ENCODE results near the gene BRWD1.

BRWD1 gene

DNA sequence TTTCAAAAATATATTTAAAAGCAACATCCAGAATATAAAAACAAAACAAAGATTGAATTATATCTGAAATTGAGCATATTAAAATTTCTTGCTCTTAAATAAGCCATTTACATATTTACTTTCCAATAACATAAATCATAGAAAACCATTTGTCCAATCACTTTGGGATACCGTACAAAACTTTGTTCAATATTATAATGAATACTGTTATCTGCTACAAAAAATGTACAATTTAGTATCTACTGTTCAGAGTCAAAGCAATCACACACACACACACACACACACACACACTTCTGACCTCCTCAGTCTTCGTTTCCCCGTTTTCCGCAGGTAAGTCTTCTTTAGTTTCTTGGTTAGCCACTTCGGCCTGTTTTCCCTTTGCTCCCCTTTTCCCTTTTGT, 31.4 kb upstream of the BRWD1 start:
- H3K27me3 ChIP-seq (ENCODE audit: low read length): no peaks in the 10 kb centered on the region
- peak overlapping the region; percentile 99 for H3K9ac ChIP-seq (ENCODE audit: low read length)
- TF ChIP-seq EZH2phosphoT487 (conservative IDR thresholded peaks at IDR 0.05; ENCODE audit: low read length) (no peak), CTCF (IDR thresholded peaks at IDR 0.05; ENCODE audit: insufficient read depth, low read length, poor library complexity, severe bottlenecking) (no peak)
- peak overlapping the region; percentile 100 for H3K4me3 ChIP-seq (ENCODE audit: insufficient read depth, low read length, poor library complexity, severe bottlenecking)
- no peaks in the 10 kb centered on the region for H3K9me2 ChIP-seq (replicated peaks; ENCODE audit: insufficient read depth, low read length)
- H3K36me3 ChIP-seq (ENCODE audit: low read length): peaks cover 58% of the 10 kb centered on the region
- H3K4me2 ChIP-seq (ENCODE audit: low read depth, low read length, poor library complexity, severe bottlenecking): peak overlapping the region; percentile 64
- H4K20me1 ChIP-seq (ENCODE audit: low read depth, low read length): peaks cover 6% of the 10 kb centered on the region
- peaks cover 43% of the 10 kb centered on the region for H3K79me2 ChIP-seq (ENCODE audit: insufficient read depth, low read length)
- peak overlapping the region; percentile 94 for H3K27ac ChIP-seq (ENCODE audit: low read depth, low read length)
- H2AFZ ChIP-seq (ENCODE audit: low read depth, low read length, severe bottlenecking): no peak overlapping the region
- H3K9me3 ChIP-seq (ENCODE audit: insufficient read depth, low read length): no peaks in the 10 kb centered on the region
- H3F3A ChIP-seq (ENCODE audit: insufficient read depth): peaks cover 78% of the 10 kb centered on the region

- Histone ChIP-seq H2AFZ (ENCODE audit: low read depth, low read length, severe bottlenecking) (no peak overlapping the region), H3K4me3 (ENCODE audit: insufficient read depth, low read length, poor library complexity, severe bottlenecking) (no peak overlapping the region), H3K79me2 (ENCODE audit: insufficient read depth, low read length) (peaks cover 21% of the 10 kb centered on the region), H3K9me3 (ENCODE audit: insufficient read depth, low read length) (no peaks in the 10 kb centered on the region), H4K20me1 (ENCODE audit: low read depth, low read length) (peaks cover 6% of the 10 kb centered on the region), H3K9ac (ENCODE audit: low read length) (no peak overlapping the region), H3F3A (ENCODE audit: insufficient read depth) (peaks cover 86% of the 10 kb centered on the region), H3K4me2 (ENCODE audit: low read depth, low read length, poor library complexity, severe bottlenecking) (no peak overlapping the region), H3K9me2 (replicated peaks; ENCODE audit: insufficient read depth, low read length) (no peaks in the 10 kb centered on the region), H3K27ac (ENCODE audit: low read depth, low read length) (peak overlapping the region; percentile 61), H3K27me3 (ENCODE audit: low read length) (no peaks in the 10 kb centered on the region), H3K36me3 (ENCODE audit: low read length) (peaks cover 39% of the 10 kb centered on the region)
- TF ChIP-seq CTCF (IDR thresholded peaks at IDR 0.05; ENCODE audit: insufficient read depth, low read length, poor library complexity, severe bottlenecking) (no peak), EZH2phosphoT487 (conservative IDR thresholded peaks at IDR 0.05; ENCODE audit: low read length) (no peak)
These were observed 28.0 kb upstream of the BRWD1 start for GRCh38 chr21:39341249-39341923.

- no peak overlapping the region for H3K4me3 ChIP-seq (ENCODE audit: insufficient read depth, low read length, poor library complexity, severe bottlenecking)
- no peaks in the 10 kb centered on the region for H3K27me3 ChIP-seq (ENCODE audit: low read length)
- H3K9me3 ChIP-seq (ENCODE audit: insufficient read depth, low read length): no peaks in the 10 kb centered on the region
- H3K4me2 ChIP-seq (ENCODE audit: low read depth, low read length, poor library complexity, severe bottlenecking): no peak overlapping the region
- no peak overlapping the region for H2AFZ ChIP-seq (ENCODE audit: low read depth, low read length, severe bottlenecking)
- no peak for TF ChIP-seq EZH2phosphoT487 (conservative IDR thresholded peaks at IDR 0.05; ENCODE audit: low read length)
- TF ChIP-seq CTCF (IDR thresholded peaks at IDR 0.05; ENCODE audit: insufficient read depth, low read length, poor library complexity, severe bottlenecking): no peak
- peak overlapping the region; percentile 61 for H3K27ac ChIP-seq (ENCODE audit: low read depth, low read length)
- peaks cover 32% of the 10 kb centered on the region for H3K36me3 ChIP-seq (ENCODE audit: low read length)
- H4K20me1 ChIP-seq (ENCODE audit: low read depth, low read length): peaks cover 6% of the 10 kb centered on the region
- H3K9me2 ChIP-seq (replicated peaks; ENCODE audit: insufficient read depth, low read length): no peaks in the 10 kb centered on the region
- H3K9ac ChIP-seq (ENCODE audit: low read length): no peak overlapping the region
- H3F3A ChIP-seq (ENCODE audit: insufficient read depth): peaks cover 86% of the 10 kb centered on the region
- peaks cover 14% of the 10 kb centered on the region for H3K79me2 ChIP-seq (ENCODE audit: insufficient read depth, low read length)
These were observed 27.3 kb upstream of the BRWD1 start for GRCh38 chr21:39340687-39341086.
